ENCODE results near the gene PRG2.

PRG2 gene

GRCh38 chr11:57396744-57397143 lies 6.3 kb upstream of the PRG2 start:
- no peak overlapping the region for H3K4me3 ChIP-seq (ENCODE audit: low read length)
- TF ChIP-seq ZNF274 (IDR thresholded peaks at IDR 0.05; ENCODE audit: low read depth, low read length), result no peak

GRCh38 chr11:57395905-57396623 lies 5.6 kb upstream of the PRG2 start:
- no peak for TF ChIP-seq ZNF274 (IDR thresholded peaks at IDR 0.05; ENCODE audit: low read depth, low read length)
- no peak overlapping the region for H3K4me3 ChIP-seq (ENCODE audit: low read length)

DNA sequence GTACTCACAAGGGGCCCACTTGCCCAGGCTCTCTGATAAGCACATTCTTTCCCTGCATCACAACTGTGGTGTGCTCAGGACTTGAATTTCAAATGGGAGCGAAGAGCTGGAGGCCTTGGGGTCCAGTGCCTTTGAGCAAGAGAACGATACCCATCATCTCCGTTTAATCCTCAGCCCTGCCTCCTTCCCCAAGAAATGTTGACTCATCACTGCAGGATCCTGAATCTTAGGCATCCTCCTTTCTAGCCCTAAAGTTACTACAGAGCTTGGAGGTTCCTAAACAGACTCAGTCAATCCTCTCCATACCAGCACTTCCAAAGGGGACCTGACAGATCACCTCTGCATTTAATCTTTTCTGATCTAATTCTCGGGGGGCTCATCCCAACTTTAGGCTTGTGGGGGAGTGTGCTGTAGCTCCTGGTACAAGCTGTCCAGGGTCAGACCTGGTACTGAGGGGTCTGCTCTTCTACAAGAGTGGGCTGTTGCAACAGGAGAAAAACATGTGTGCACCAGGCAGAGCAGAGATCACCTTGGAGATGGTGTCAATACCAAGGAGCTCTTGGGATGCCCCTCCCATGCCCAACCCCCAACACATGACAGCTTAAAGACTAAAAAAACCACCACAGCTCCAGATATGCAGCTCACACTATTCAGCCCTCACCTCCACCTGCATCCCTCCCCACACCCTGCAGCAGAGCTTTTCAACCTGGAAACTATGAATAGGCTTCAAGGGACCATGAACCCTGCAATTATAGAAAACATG lies 3.9 kb upstream of the PRG2 start:
- TF ChIP-seq ZNF274 (IDR thresholded peaks at IDR 0.05; ENCODE audit: low read depth, low read length), result no peak
- no peak overlapping the region for H3K4me3 ChIP-seq (ENCODE audit: low read length)

DNA sequence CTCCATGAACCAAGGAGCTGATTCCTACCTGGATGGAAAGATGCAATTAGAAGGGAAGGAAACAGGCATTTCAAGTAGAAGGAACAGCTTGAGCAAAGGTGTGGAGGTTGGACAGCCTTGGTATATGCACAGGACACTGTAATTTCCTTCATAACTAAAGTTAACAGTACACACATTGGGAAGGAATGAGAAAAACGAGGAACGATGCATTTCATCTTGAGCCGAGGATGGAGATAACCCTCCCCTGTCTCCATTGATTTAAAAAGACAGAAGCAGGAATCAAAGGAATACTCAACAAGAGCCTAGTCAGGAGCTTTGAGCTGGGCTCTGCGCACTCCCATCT lies 2.3 kb upstream of the PRG2 start:
- no peak for TF ChIP-seq ZNF274 (IDR thresholded peaks at IDR 0.05; ENCODE audit: low read depth, low read length)
- H3K4me3 ChIP-seq (ENCODE audit: low read length), result no peak overlapping the region

DNA sequence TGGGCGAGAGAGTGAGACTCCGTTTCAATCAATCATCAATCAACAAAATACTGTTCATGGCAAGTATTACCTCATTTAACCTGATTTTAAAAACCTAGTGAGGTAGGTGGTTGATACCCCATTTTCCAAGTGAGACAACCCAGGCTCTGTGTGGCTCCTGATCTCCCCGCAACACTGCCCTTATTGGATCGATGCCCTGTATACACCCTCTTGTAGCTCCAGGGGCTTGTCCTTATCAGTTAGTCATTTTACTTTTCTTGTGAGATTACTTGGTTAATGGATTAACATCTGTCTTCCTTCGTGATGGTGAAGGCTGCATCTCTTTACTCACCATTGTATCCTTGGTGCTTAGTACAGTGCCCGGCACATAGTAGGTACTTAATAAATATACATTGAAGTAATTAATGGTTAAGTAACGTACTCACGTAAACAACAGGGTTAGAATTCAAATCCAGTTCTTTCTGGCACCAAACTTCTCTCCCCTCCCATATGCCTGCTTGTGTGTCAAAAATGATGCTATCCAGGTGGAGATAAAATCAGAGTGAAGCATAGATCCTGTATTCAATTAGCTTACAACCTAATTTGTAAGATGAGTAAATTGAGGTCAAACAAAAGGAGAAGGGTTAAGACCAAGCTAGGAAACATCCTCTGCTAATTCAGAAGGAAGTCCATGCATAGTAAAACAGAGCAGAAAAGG lies 1.8 kb upstream of the PRG2 start:
- TF ChIP-seq ZNF274 (IDR thresholded peaks at IDR 0.05; ENCODE audit: low read depth, low read length), result no peak
- H3K4me3 ChIP-seq (ENCODE audit: low read length), result no peak overlapping the region

DNA sequence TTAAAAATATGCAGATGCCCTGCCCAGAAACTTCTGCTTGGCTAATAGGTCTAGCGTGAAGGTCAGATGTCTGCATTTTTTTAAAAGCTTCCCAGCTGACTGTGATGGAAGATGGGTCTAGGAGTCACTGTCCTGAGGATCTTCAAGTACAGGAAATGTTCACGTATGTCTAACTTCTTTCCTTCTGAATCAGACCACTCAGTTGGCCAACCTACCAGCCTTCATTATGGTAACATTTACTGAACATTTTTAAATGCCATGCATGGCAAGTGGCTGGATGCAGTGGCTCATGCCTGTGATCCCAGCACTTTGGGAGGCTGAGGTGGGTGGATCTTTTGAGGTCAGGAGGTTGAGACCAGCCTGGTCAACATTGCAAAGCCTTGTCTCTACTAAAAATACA lies 1.1 kb upstream of the PRG2 start:
- TF ChIP-seq ZNF274 (IDR thresholded peaks at IDR 0.05; ENCODE audit: low read depth, low read length), result no peak
- no peak overlapping the region for H3K4me3 ChIP-seq (ENCODE audit: low read length)

- no peak for TF ChIP-seq ZNF274 (IDR thresholded peaks at IDR 0.05; ENCODE audit: low read depth, low read length)
- no peak overlapping the region for H3K4me3 ChIP-seq (ENCODE audit: low read length)
Measured at GRCh38 chr11:57391111-57391510, 661 bp upstream of the PRG2 start.

- no peak overlapping the region for H3K4me3 ChIP-seq (ENCODE audit: low read length)
- TF ChIP-seq ZNF274 (IDR thresholded peaks at IDR 0.05; ENCODE audit: low read depth, low read length), result no peak
Measured at GRCh38 chr11:57387289-57388030, 3.0 kb downstream of the PRG2 start.

GRCh38 chr11:57386178-57386940 lies 4.1 kb downstream of the PRG2 start:
- H3K4me3 ChIP-seq (ENCODE audit: low read length), result no peak overlapping the region
- TF ChIP-seq ZNF274 (IDR thresholded peaks at IDR 0.05; ENCODE audit: low read depth, low read length), result no peak

DNA sequence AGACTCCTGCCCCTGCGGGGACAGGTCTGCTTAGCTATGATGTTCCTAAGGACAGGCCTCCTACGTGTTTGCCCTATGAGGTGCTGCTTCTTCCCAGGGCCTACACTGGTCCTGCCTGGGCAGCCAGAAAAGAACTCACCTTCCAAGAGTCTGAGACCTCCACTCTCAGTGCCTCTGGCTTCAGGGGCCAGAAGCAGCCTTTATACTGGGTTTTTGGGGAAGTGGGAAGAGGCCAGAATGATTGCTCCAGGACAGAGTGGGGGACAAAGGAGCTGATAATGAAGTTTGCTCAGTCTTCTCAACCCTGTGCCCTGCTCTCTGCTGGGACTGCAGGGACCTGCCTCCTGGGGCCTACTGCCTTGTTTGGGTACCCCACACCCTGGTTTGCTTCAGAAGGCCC lies 9.5 kb downstream of the PRG2 start, which contains the start of gene PRG3:
Gene PRG3 (minus strand): TSS at position 176 of the 400 bp plus-strand sequence. CDS start 442 bp downstream, outside the sequence.
- no peak within 1 kb of the TSS for H3K4me3 ChIP-seq (ENCODE audit: low read length)
- no peak for TF ChIP-seq ZNF274 (IDR thresholded peaks at IDR 0.05; ENCODE audit: low read depth, low read length)

DNA sequence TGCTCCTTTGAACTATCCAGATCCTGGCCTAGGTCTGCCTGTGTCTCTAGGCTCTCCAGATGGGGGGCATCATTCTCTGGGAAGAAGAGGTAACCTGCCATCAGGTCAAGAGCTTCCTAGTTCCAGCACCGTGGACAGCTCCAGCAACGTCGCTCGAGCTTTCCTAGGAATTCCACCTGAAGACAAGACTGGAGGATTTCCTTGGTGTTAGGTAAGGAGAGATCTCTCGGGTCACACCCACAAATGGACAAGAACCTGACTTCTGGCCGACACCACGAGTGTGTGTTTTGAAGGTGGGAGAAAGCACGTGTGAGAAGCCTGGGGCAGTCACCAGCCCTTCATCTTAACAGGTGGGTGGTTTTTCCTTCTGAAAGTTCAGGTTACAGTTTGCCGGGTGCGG lies 10.7 kb downstream of the PRG2 start:
- no peak for TF ChIP-seq ZNF274 (IDR thresholded peaks at IDR 0.05; ENCODE audit: low read depth, low read length)
- no peak overlapping the region for H3K4me3 ChIP-seq (ENCODE audit: low read length)

DNA sequence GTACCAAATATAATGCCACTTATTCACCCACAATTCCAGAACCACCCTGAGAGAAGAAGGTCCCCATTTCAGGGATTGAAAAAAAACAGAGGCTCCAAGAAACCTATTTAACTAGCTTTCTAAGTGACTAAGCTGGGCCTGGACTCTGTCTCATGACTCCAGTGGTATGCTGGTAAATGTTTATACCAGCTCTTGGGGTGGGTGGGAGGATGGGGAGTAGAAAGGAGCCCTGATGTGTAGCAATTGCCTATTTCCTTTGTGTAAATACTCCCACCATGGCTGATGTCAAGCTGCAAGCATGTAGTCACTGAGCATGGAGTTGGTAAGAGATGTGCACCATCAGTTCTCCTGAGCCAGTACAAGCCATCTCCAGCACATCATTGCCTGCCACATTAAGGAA lies 12.3 kb downstream of the PRG2 start:
- no peak for TF ChIP-seq ZNF274 (IDR thresholded peaks at IDR 0.05; ENCODE audit: low read depth, low read length)
- H3K4me3 ChIP-seq (ENCODE audit: low read length), result no peak overlapping the region

DNA sequence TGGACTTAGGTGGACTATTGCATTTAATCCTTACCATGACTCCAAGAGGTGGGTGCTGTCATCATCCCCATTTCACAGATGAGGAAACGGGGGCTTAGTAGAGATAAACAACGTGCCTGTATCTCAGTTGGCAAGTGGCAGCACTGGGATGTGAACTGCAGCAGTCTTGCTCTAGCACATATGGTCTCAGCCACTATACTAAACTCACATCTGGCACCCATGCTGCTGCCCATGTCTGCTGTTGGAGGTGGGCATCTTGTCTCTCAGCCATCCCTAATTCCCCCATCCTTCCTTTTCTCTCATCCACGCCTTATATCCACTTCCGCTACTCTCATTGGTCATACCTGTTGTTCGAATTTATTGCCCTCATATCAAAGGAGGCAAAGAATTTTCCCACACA lies 13.3 kb downstream of the PRG2 start:
- no peak overlapping the region for H3K4me3 ChIP-seq (ENCODE audit: low read length)
- TF ChIP-seq ZNF274 (IDR thresholded peaks at IDR 0.05; ENCODE audit: low read depth, low read length), result no peak
